ENCODE results near the gene HIPK2.
A peak's percentile ranks its signal among the peaks of the same experiment; 100 is the strongest.

Gene HIPK2

DNA sequence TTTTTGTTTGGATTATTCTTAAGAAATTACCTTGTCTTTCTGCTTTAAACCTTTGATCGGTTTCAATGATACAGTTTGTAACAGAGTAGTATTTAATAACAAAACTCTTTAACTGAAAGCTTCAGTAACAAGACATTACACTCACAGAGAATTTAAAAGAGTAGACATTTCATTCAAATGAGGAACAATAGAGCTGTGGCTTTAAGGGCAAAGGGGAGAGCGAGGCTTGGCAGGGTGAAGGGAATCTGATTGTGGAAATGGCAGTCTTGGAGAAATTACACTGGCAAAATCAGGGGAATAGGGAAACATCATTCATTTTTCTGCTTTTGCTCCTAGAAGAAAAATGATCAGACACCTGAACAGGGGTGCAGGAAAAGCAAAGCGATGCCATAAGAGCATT is 5.1 kb upstream of the HIPK2 start:
- no peak for FAIRE-seq

DNA sequence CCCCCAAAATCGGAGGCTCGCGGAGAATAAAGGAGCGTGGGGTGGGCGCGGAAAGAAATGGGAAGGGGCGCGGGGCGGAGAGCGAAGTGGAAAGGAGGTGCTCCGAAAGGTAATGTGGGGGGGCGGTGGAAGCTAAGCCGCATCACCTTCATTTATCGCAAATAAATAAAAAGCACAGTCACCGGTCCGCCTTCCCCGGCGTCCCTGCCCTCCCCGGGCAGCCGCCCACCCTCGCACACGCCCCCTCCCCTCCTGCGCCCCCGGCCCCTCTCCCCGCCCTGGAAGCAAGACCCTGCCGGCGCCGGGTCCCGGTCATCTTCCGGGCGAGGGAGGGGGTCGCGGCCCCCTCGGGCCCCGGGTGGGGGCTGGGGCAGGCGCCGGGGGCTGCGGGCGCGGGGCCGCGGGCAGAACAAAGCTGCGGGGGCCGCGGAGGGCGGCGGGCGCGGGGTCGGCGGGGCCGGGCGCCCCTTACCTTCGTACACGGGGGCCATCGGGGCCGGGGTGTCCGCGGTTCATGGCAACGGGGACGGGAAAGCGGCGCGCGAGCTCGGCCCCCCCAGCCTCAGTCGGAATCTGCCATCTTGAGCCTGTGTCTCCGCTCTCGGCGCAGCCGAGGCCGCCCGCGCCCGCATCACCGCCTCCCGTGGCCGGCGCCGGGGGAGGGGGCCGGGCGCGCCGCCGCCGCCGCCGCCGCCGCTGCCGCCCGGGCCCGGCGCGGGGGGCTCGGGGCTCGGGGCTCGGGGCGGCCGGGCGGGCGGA is 486 bp downstream of the HIPK2 start:
- no peak for FAIRE-seq

GRCh38 chr7:139776486-139777132 is 1.2 kb downstream of the HIPK2 start:
- FAIRE-seq = no peak

GRCh38 chr7:139775829-139776266 is 1.9 kb downstream of the HIPK2 start:
- peak; percentile 97 for FAIRE-seq

DNA sequence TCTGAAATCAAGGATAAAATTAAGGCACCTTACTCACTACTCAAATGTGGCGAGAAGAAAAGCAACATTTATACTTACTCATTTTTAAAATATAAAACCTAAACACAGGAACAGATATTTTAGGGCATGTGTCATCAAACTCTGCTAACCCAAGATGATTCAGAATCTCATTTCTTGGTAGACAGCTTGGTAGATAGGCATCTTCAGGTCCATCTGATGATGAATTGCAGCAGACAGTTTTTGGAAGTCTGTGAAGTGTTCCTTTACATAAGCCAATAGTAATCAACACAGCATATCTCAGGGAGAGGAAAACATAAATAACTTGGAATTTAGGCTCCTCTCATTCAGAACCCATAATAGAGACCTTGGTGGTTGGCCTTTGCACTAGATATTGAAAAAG is 3.4 kb downstream of the HIPK2 start:
- FAIRE-seq = peak; percentile 21

DNA sequence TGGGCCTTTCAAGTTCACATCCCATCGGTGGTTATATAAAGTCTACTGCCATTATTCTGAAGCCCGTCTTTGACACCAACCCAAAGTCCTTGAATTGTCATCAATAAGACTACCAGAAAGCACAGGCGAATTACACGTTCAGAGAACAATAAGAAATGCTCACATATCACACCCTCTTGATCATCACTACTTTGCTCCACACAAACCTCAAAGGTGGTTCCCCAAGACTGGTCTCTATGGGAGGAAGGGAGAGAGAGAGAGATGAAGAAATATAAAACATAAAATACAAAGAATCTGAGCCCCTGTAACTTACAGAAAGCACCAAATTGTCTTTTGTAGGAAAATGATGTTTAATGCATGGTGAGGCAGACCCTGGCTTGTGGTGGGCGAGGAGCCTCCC is 4.4 kb downstream of the HIPK2 start:
- FAIRE-seq = no peak

- FAIRE-seq = no peak
Measured at GRCh38 chr7:139772873-139773272, 4.9 kb downstream of the HIPK2 start.

- no peak for FAIRE-seq
Measured at GRCh38 chr7:139772115-139772514, 5.7 kb downstream of the HIPK2 start.

- FAIRE-seq = peak; percentile 97
Measured at GRCh38 chr7:139771001-139771956, 6.5 kb downstream of the HIPK2 start.

- no peak for FAIRE-seq
Measured at GRCh38 chr7:139769761-139770160, 8.0 kb downstream of the HIPK2 start.

DNA sequence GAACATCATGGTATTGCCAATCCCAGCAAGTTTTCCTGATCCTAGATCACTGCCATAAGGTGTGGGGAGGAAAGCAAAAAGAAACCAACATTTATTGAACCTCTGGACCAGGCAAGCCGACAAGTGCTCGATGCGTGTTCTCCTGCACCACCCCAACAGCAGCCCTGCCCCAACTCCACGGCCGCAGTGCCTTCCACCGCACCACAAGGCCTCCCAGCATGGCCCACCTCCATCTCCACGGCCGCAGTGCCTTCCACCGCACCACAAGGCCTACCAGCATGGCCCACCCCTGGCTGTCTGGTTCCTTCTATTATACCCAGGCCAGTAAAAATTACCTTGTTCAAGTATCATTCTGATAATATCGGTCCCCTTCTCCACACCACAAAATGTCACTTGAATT is 8.7 kb downstream of the HIPK2 start:
- no peak for FAIRE-seq

DNA sequence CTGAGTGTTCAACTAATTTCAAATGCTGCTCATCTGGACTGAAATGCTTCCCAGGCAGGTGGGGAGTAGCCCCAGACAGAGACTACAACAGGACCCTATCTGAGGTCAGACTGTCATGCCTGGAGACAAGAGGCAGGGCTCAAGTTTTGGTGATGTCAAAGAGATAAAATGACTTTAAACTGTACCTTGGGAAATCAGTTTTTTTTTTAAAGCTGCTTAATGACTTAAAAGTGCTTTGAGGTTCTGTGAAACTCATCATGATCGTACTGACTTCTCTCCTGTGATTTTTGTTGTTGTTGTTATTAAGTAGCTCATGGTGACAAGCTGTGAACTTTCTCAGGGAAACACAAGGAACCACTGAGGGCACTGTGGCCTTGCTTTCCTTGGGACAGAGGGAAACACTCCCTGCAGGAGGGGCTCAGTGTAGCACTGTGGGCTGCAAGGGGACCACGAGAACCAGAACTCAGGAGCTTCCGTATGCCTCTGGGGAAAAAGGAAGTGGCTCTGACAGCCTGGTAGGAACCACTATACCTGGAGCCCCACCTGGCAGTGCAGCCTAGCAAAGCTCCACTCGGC is 9.5 kb downstream of the HIPK2 start:
- no peak for FAIRE-seq

DNA sequence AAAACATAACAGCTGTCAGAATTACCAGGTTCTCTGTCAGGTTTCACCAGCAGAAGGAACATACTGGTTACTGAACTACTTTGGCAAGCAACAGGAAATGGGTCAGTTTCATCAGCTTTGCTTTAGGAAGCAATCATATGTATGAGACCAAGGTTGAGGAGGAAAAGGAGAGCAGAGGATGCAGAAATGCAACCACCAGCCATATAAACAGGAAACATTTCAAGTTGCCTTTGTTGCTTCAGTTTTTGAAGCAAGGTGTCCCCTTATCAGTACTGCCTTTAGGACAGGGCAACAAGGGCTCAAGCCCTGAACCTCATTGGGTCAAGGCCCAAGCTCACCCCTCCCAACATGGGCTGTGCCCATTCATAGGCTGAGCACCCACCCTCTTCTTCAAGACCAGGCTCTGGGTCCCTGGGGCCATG is 10.2 kb downstream of the HIPK2 start:
- no peak for FAIRE-seq

- FAIRE-seq = no peak
Measured at GRCh38 chr7:139765143-139765542, 12.7 kb downstream of the HIPK2 start.

DNA sequence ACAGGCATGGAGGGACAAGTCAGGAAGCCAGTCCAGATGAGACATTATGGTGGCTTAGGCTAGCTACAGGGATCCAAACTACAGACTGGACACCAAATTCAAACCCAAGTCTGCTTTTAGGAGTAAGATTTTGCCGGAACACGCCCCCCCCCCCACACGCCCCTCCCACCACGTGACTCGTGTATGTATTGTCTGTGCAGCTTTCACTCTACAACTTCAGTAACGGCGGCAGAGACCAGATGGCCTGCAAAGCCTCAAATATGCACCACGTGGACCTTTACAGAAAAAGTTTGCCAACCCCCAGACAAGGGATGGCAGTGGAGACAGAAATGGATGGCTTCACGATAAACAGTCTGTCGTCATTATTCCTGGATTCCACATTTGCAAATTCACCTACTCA is 14.5 kb downstream of the HIPK2 start:
- FAIRE-seq = no peak

GRCh38 chr7:139762886-139763285 is 14.9 kb downstream of the HIPK2 start:
- no peak for FAIRE-seq

GRCh38 chr7:139758388-139758787 is 19.4 kb downstream of the HIPK2 start:
- FAIRE-seq = no peak

DNA sequence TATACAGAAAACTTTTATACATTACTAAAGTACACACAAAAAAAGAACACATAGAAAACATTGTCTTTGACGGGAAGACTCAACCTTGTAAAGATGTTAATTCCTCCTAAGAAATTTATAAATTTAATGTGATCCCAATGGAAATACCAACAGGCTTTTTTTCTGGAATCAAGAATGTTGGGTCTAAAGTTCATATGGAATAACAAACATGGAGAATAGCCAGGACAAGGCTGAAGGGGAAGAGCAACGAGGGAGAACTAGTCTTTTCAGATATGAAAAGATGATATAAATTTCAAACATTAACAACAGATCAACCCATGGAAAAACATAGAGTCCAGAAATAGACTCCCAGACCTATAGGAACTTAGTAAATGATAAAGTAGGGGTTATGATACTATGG is 19.8 kb downstream of the HIPK2 start:
- no peak for FAIRE-seq

- no peak for FAIRE-seq
Measured at GRCh38 chr7:139753693-139754111, 24.1 kb downstream of the HIPK2 start.

DNA sequence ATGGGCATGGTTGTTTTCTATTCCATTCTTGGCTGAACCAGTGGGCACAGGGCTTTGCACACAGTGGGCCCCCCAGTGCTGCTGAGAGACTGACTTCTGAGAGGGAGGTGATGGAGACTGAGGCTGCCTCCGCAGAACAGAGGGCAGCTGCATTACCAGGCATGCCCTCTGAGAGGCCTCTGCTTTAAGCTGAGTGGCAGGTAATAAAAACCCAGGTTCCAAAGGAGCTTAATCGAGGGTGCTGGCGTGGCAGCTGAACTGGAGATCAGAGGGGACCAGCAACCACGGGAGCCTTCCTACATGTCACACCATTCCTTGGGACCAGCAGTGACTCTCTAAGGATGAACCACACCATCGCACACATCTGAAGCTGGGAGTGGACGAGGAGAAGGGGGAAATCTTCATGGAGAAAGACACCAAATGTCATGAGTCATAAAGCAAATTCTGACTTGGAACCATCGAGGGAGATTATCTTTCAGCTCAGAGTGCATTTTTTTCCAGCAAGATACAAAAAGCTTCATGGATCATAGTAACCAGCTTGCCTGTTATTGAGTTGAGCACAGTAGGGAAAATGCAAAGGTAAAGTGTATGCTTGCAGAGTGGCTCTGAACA is 24.6 kb downstream of the HIPK2 start:
- no peak for FAIRE-seq

DNA sequence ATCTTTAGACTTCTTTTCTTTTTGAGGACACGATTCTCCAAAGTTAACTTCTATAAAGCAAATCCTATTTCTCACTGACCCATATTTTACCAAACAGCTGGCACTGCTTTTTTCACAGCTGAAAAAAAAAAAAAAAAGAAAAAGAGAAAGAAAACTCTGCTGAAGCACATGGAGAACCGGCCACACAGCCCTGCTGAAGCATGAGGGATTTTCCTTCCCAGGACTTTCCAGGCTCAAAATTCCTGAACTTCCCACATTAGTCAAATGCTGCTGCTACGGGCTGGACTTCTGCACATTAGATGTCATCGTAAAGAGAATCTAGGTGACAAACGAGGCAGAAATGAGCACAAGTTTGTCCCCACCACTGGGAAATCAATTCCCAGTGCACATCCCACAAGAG is 25.2 kb downstream of the HIPK2 start:
- no peak for FAIRE-seq

GRCh38 chr7:139752148-139752547 is 25.6 kb downstream of the HIPK2 start:
- FAIRE-seq = no peak

Measured in A204.1 (cell line).